Measurements from ENCODE around the gene ZBTB21. TPM values are rescaled to one million over a fixed set of nuclear protein-coding genes. Genes with fewer than 3 reads are reported as not detected.
A peak's percentile ranks its signal among the peaks of the same experiment; 100 is the strongest.

Gene ZBTB21
- total RNA-seq, 1 donor from 2014 or later = 25.3 TPM

DNA sequence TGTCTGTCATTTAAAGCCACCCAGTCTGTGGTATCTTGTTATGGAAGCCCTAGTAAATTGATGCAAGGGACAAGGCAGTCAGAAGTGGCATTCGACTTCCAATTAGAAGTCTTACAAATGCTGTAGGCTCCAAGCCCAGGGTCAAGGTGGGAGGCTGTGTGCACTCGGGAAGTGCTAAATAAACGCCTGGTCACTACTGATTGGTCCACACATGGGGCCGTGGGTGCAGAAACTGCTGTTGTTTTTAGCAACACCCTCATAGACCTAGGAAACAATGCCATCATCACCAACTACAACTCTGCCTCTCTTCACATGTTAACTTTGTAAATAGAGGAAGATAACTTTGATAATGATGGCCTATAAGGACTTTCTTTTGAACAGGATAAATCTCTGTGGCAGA lies 20.2 kb upstream of the ZBTB21 start:
- Histone ChIP-seq H3K9me3 (ENCODE audit: low read depth) (no peaks in the 10 kb centered on the region), H3F3A (ENCODE audit: low read depth) (no peaks in the 10 kb centered on the region), H3K4me3 (no peak overlapping the region), H3K9ac (no peak overlapping the region), H3K79me2 (ENCODE audit: low read depth) (no peaks in the 10 kb centered on the region), H4K20me1 (ENCODE audit: low read depth) (no peaks in the 10 kb centered on the region), H2AFZ (replicated peaks) (no peak overlapping the region), H3K4me1 (peaks cover 7% of the 10 kb centered on the region), H3K4me2 (no peak overlapping the region), H3K27me3 (no peaks in the 10 kb centered on the region), H3K36me3 (no peaks in the 10 kb centered on the region), H3K27ac (no peak overlapping the region)
- peaks cover 3% of the 10 kb centered on the region for H3K9me3 Mint-ChIP-seq
- no peak overlapping the region for H3K27ac Mint-ChIP-seq
- no peak for DNase-seq (ENCODE audit: low spot score)
- peaks cover 20% of the 10 kb centered on the region for H3K4me1 Mint-ChIP-seq
- no peak overlapping the region for H3K4me3 Mint-ChIP-seq
- no peaks in the 10 kb centered on the region for H3K36me3 Mint-ChIP-seq
- TF ChIP-seq, protein P1, sequence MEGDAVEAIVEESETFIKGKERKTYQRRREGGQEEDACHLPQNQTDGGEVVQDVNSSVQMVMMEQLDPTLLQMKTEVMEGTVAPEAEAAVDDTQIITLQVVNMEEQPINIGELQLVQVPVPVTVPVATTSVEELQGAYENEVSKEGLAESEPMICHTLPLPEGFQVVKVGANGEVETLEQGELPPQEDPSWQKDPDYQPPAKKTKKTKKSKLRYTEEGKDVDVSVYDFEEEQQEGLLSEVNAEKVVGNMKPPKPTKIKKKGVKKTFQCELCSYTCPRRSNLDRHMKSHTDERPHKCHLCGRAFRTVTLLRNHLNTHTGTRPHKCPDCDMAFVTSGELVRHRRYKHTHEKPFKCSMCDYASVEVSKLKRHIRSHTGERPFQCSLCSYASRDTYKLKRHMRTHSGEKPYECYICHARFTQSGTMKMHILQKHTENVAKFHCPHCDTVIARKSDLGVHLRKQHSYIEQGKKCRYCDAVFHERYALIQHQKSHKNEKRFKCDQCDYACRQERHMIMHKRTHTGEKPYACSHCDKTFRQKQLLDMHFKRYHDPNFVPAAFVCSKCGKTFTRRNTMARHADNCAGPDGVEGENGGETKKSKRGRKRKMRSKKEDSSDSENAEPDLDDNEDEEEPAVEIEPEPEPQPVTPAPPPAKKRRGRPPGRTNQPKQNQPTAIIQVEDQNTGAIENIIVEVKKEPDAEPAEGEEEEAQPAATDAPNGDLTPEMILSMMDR (IDR thresholded peaks at IDR 0.05) = no peak
- TF ChIP-seq EZH2 (IDR thresholded peaks at IDR 0.05) (no peak), EZH2phosphoT487 (IDR thresholded peaks at IDR 0.05) (no peak)
- peaks cover 13% of the 10 kb centered on the region for H3K27me3 Mint-ChIP-seq (ENCODE audit: insufficient read depth, low read depth)

DNA sequence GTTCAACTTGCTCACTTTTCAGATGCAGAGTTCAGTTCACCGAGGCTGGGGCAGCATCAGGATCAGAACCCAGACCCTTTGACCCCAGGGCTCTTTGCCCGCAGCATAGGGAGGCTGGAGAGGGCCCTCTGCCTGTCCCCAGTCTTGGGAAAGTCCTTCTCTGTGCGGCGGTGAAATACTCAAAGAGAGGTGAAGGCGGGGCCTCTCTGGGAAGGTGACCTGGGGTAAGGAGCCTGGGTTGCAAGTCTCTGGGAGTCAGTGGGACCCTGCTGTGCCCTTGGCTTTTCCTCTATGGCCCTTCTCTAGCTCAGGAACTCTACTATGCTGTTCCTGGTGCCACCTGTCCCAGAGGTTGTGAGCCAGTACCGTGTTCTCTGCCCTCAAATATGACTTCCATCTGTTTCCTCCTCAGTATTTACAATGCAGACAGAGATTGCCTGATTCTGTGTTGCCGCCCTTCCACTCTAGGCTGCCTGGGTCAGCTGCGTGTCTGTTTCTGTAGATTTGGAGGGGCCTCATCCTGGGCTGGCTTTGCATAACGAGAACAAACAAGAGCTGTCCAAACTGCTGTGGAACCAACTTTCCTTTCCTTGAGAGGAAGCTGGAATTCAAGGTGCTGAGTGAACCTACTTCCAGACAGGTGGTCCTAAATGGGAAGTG lies 18.7 kb upstream of the ZBTB21 start:
- H3K27me3 Mint-ChIP-seq (ENCODE audit: insufficient read depth, low read depth) = peaks cover 18% of the 10 kb centered on the region
- Histone ChIP-seq H4K20me1 (ENCODE audit: low read depth) (no peaks in the 10 kb centered on the region), H3K4me1 (peaks cover 7% of the 10 kb centered on the region), H3F3A (ENCODE audit: low read depth) (no peaks in the 10 kb centered on the region), H3K9ac (no peak overlapping the region), H3K27ac (no peak overlapping the region), H3K9me3 (ENCODE audit: low read depth) (no peaks in the 10 kb centered on the region), H2AFZ (replicated peaks) (no peak overlapping the region), H3K4me3 (no peak overlapping the region), H3K27me3 (no peaks in the 10 kb centered on the region), H3K36me3 (no peaks in the 10 kb centered on the region), H3K4me2 (no peak overlapping the region), H3K79me2 (ENCODE audit: low read depth) (no peaks in the 10 kb centered on the region)
- peaks cover 2% of the 10 kb centered on the region for H3K9me3 Mint-ChIP-seq
- no peak for TF ChIP-seq EZH2phosphoT487 (IDR thresholded peaks at IDR 0.05)
- TF ChIP-seq EZH2 (IDR thresholded peaks at IDR 0.05) = no peak
- TF ChIP-seq, protein P1 (IDR thresholded peaks at IDR 0.05) = no peak
- H3K4me3 Mint-ChIP-seq = no peak overlapping the region
- peaks cover 32% of the 10 kb centered on the region for H3K4me1 Mint-ChIP-seq
- no peaks in the 10 kb centered on the region for H3K36me3 Mint-ChIP-seq
- no peak for DNase-seq (ENCODE audit: low spot score)
- H3K27ac Mint-ChIP-seq = no peak overlapping the region

DNA sequence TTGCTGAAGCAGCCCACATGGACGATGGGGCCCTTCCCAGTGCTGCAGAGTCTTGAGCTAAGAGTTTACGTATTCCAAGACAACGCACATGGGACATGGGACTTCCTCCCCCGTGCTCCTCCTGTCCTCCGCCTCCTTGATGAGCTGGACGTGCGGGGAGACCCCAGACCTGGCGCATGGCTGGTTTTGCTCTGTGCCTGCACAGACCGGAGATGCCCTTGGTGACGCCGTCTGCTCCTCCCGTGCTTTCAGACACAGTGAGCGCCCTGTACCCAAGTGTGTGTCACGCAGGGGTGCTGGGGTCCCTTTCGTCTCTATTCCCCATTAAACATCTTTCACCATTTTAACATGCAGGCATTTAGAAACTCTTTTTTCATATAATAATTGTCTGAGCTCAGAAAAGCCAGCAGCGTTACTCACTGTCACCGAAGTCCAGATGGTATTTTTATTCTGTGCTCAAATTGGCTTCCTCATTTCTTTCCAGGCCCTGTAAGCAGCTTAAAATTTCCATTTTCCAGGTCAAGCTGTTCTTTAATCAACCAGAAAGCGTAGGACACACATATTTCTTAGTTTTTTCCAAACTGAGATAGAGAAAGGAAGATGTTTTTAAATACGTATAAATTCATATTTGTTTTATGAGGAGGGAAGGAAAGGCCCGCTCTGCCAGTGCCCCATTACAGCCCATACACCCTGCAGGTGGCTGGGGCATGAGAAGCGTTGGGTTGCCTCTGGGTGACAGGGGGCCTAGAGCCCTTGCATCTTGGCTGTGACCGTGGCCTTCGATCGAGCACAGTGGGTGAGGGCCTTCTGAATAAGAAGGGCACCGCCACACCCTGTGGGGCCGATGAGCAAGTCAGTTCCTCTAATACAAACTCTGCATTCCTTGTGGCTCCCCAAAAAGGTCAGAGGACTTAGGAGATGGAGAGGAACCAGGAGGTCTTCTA lies 17.9 kb upstream of the ZBTB21 start:
- Histone ChIP-seq H3K9me3 (ENCODE audit: low read depth) (no peaks in the 10 kb centered on the region), H4K20me1 (ENCODE audit: low read depth) (no peaks in the 10 kb centered on the region), H2AFZ (replicated peaks) (no peak overlapping the region), H3K27me3 (no peaks in the 10 kb centered on the region), H3F3A (ENCODE audit: low read depth) (no peaks in the 10 kb centered on the region), H3K27ac (no peak overlapping the region), H3K9ac (no peak overlapping the region), H3K4me1 (peaks cover 7% of the 10 kb centered on the region), H3K4me2 (no peak overlapping the region), H3K4me3 (no peak overlapping the region), H3K79me2 (ENCODE audit: low read depth) (no peaks in the 10 kb centered on the region), H3K36me3 (no peaks in the 10 kb centered on the region)
- no peaks in the 10 kb centered on the region for H3K36me3 Mint-ChIP-seq
- TF ChIP-seq, protein P1 (IDR thresholded peaks at IDR 0.05) = no peak
- TF ChIP-seq EZH2phosphoT487 (IDR thresholded peaks at IDR 0.05) = no peak
- TF ChIP-seq EZH2 (IDR thresholded peaks at IDR 0.05) = no peak
- H3K27me3 Mint-ChIP-seq (ENCODE audit: insufficient read depth, low read depth) = peaks cover 21% of the 10 kb centered on the region
- no peak for DNase-seq (ENCODE audit: low spot score)
- H3K4me3 Mint-ChIP-seq = no peak overlapping the region
- H3K27ac Mint-ChIP-seq = peak overlapping the region; percentile 87
- H3K4me1 Mint-ChIP-seq = peaks cover 40% of the 10 kb centered on the region
- H3K9me3 Mint-ChIP-seq = peaks cover 2% of the 10 kb centered on the region

Measured in neural progenitor cell (in vitro differentiated cells).